Thyroid gland (tissue), 4 donors: ENCODE results near the gene DOK1.

Experiments
- POLR2A ChIP-seq, 2 donors: fragments of 450-650 bp; IDR thresholded peaks; one replicate each; pipeline ENCODE4 v1.6.1; 2017; ENCODE audit warnings: antibody characterized with exemption in 2 of 2, mild to moderate bottlenecking in 2 of 2, moderate library complexity in 1 of 2
- TF ChIP-seq, protein P1 (sequence below), 6 experiments: fragments of 200-600 bp in 3 of 6; fragments of 450-650 bp in 3 of 6; sonication (generic) in 3 of 6; IDR thresholded peaks; one replicate each; pipeline ENCODE4 v1.5.1; 2016 to 2019; ENCODE audit warnings: antibody characterized with exemption in 6 of 6, mild to moderate bottlenecking in 2 of 6, inconsistent platforms in 1 of 6, moderate library complexity in 1 of 6

DNA sequence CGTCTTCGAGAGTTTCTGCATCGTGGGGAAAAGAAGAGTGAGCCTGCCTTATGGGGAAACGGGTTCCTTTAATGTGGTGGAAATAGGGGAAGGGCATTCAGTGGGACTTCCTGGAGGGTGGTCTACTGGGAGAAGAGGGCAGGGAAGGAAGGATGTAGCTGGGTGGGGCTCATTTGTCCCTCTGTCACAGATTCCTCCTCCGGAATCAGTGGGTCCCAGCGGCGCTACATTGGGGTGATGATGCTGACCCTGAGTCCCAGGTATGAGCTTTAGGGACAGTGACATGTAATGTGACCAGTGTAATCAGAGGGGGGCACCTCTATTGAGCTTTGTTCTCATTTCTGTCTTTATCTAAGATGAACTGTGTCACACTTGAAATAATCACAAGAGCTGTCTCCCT is 22.9 kb upstream of the DOK1 start:
- TF ChIP-seq, protein P1, sequence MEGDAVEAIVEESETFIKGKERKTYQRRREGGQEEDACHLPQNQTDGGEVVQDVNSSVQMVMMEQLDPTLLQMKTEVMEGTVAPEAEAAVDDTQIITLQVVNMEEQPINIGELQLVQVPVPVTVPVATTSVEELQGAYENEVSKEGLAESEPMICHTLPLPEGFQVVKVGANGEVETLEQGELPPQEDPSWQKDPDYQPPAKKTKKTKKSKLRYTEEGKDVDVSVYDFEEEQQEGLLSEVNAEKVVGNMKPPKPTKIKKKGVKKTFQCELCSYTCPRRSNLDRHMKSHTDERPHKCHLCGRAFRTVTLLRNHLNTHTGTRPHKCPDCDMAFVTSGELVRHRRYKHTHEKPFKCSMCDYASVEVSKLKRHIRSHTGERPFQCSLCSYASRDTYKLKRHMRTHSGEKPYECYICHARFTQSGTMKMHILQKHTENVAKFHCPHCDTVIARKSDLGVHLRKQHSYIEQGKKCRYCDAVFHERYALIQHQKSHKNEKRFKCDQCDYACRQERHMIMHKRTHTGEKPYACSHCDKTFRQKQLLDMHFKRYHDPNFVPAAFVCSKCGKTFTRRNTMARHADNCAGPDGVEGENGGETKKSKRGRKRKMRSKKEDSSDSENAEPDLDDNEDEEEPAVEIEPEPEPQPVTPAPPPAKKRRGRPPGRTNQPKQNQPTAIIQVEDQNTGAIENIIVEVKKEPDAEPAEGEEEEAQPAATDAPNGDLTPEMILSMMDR (IDR thresholded peaks at IDR 0.05), result no peak
- TF ChIP-seq POLR2A (IDR thresholded peaks at IDR 0.05), result no peak
